ENCODE measurements around the gene GGNBP2. TPM values are rescaled to one million over a fixed set of nuclear protein-coding genes. Genes with fewer than 3 reads are reported as not detected.

GGNBP2 gene
- total and polyA plus RNA-seq, 2 of the 8 experiments (the other 6 are each of a cell fraction or from before 2014, with no cell fraction given): 29.2 to 35.8 TPM

- no peak overlapping the region for H2BK5ac ChIP-seq (ENCODE audit: low read depth, low read length)
- TF ChIP-seq NRF1 (IDR thresholded peaks at IDR 0.05; ENCODE audit: low read depth, low read length) (no peak), SUZ12 (IDR thresholded peaks at IDR 0.05; ENCODE audit: low read length) (no peak), TEAD4 (IDR thresholded peaks at IDR 0.05; ENCODE audit: low read depth, low read length) (no peak), EZH2 (IDR thresholded peaks at IDR 0.05; ENCODE audit: low read depth, low read length, severe bottlenecking) (no peak), SIX5 (IDR thresholded peaks at IDR 0.05; ENCODE audit: low read depth, low read length) (no peak), EGR1 (IDR thresholded peaks at IDR 0.05; ENCODE audit: borderline replicate concordance, low read depth, low read length) (no peak), TAF1 (IDR thresholded peaks at IDR 0.05; ENCODE audit: low read depth, low read length) (no peak), TBP (IDR thresholded peaks at IDR 0.05; ENCODE audit: low read depth, low read length) (no peak), KDM4A (IDR thresholded peaks at IDR 0.05; ENCODE audit: low read depth, low read length, severe bottlenecking) (no peak), CBX5 (IDR thresholded peaks at IDR 0.05; ENCODE audit: low read depth, low read length) (no peak), RBBP5 (IDR thresholded peaks at IDR 0.05; ENCODE audit: borderline replicate concordance, low read depth, low read length) (no peak), SRF (IDR thresholded peaks at IDR 0.05; ENCODE audit: low read depth, low read length) (no peak), CEBPB (IDR thresholded peaks at IDR 0.05; ENCODE audit: low read depth, low read length) (no peak), CHD1 (IDR thresholded peaks at IDR 0.05; ENCODE audit: low read depth, low read length) (no peak), FOSL1 (IDR thresholded peaks at IDR 0.05; ENCODE audit: insufficient read depth, low read depth, low read length) (no peak), RFX5 (IDR thresholded peaks at IDR 0.05; ENCODE audit: borderline replicate concordance, low read depth, low read length) (no peak)
These were observed 21.4 kb downstream of the GGNBP2 start for GRCh38 chr17:36566081-36566480.

More at GRCh38 chr17:36566081-36566480, 21.4 kb downstream of the GGNBP2 start:
- Histone ChIP-seq H3K23ac (ENCODE audit: insufficient read length) (no peak overlapping the region), H3K23me2 (ENCODE audit: low read depth, low read length) (no peaks in the 10 kb centered on the region), H3K56ac (replicated peaks; ENCODE audit: insufficient read length, low read depth, low read length) (no peak overlapping the region), H2BK20ac (ENCODE audit: low read length) (no peak overlapping the region), H3K4me1 (replicated peaks in 1 of 4; ENCODE audit: control insufficient read depth in 3 of 4, insufficient read depth in 4 of 4, low read length in 3 of 4) (no peaks in the 10 kb centered on the region), H3K4ac (replicated peaks; ENCODE audit: insufficient read length, low read depth, low read length) (no peak overlapping the region), H3K14ac (ENCODE audit: insufficient read length) (no peak overlapping the region), H3K27ac (ENCODE audit: low read depth, low read length) (no peak overlapping the region), H4K5ac (ENCODE audit: insufficient read length, low read depth, low read length) (no peak overlapping the region), H2BK15ac (ENCODE audit: low read length) (no peak overlapping the region), H4K20me1 (replicated peaks in 1 of 2; ENCODE audit: control insufficient read depth in 1 of 2, insufficient read depth in 2 of 2, low read length in 2 of 2) (peaks cover 0 to 1% of the 10 kb centered on the region in 2 experiments), H3K4me2 (ENCODE audit: insufficient read depth in 1 of 2, low read depth in 2 of 2, low read length in 2 of 2) (no peak overlapping the region), H2BK120ac (replicated peaks; ENCODE audit: low read depth, low read length) (no peak overlapping the region), H2AK5ac (ENCODE audit: low read depth, low read length) (no peak overlapping the region), H3K9me3 (ENCODE audit: insufficient read depth in 2 of 2, low read depth in 1 of 2, low read length in 1 of 2) (no peaks in the 10 kb centered on the region), H3K9ac (replicated peaks in 1 of 4; ENCODE audit: extremely low read depth in 1 of 4, low read depth in 3 of 4, low read length in 3 of 4) (no peak overlapping the region), H3K36me3 (ENCODE audit: control insufficient read depth in 2 of 4, insufficient read depth in 4 of 4, low read length in 3 of 4) (peaks cover 2 to 44% (median 17%) of the 10 kb centered on the region in 4 experiments; a peak in 7 of 8 replicates), H3K79me1 (ENCODE audit: low read depth, low read length) (no peaks in the 10 kb centered on the region), H2BK12ac (ENCODE audit: low read depth, low read length) (no peak overlapping the region), H3K79me2 (ENCODE audit: control insufficient read depth in 1 of 2, insufficient read depth in 2 of 2, low read length in 2 of 2) (peaks cover 0 to 5% of the 10 kb centered on the region in 2 experiments; a peak in 1 of 4 replicates), H3K27me3 (replicated peaks in 1 of 4; ENCODE audit: control insufficient read depth in 3 of 4, extremely low read depth in 1 of 4, insufficient read depth in 3 of 4, low read length in 3 of 4) (no peaks in the 10 kb centered on the region), H4K91ac (replicated peaks; ENCODE audit: insufficient read length, low read length) (no peak overlapping the region), H4K8ac (ENCODE audit: extremely low read depth, insufficient read depth, low read length) (no peak overlapping the region), H2AFZ (ENCODE audit: low read length) (no peak overlapping the region), H3K4me3 (ENCODE audit: extremely low read depth in 1 of 4, insufficient read depth in 2 of 4, low read depth in 3 of 4, low read length in 4 of 4) (no peak overlapping the region), H3K18ac (ENCODE audit: extremely low read depth, low read length) (no peak overlapping the region)
- no peak for DNase-seq (ENCODE audit: low read depth in 1 of 2, low spot score in 2 of 2)
- CTCF ChIA-PET (ENCODE audit: partially characterized antibody): interaction anchor here (1.3 kb wide), 1 partner anchor 10 kb away, joined by 6 read pairs; no protein-coding TSS in a partner anchor
- 85% methylated on average over 4 of the region's 4 CpGs; no CpG with 5 or more reads in 1 of the 2 experiments for WGBS, 2 experiments (ENCODE audit: extremely low coverage in 1 of 2, insufficient coverage in 1 of 2, insufficient read length in 1 of 2, insufficient replicate concordance in 2 of 2, low coverage in 1 of 2, low lambda C conversion rate in 2 of 2, missing lambda C conversion rate in 1 of 2)
- no peak for FAIRE-seq
- POLR2A ChIA-PET (ENCODE audit: partially characterized antibody): no interaction called here
